ENCODE measurements around the gene AMOTL1. TPM values are rescaled to one million over a fixed set of nuclear protein-coding genes. Genes with fewer than 3 reads are reported as not detected.

AMOTL1 gene
- total and polyA plus RNA-seq, 2 donors (not counting 3 experiments of a cell fraction or from before 2014, with no cell fraction given): 12.5 to 37.8 TPM

DNA sequence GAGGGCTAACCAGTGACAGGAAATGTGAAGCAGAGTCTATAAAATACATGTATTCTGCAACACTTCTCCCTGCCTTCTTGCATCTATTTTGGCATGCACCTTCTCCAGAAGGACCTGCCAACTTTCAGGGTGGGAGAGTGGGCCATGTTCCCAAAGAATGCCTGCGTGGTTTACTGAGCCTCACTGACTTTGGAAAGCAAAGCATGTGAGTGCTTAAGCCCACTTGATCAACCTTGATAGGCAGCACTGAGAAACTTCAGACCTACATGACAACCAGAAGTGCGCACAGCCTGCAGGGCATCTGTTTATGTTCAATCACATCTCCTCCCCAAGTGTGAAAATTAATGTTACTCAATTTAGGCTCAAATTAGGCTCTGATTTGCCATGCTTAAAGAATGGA is 69.2 kb downstream of the AMOTL1 start:
- FAIRE-seq (no peak), DNase-seq (ENCODE audit: low read depth, low spot score) (no peak)
- no TSS peak for BruUV-seq (replicated peaks)
- Histone ChIP-seq H3K36me3 (ENCODE audit: control insufficient read depth in 2 of 2, extremely low read depth in 1 of 2, insufficient read depth in 2 of 2, low read length in 2 of 2) (peaks cover 5 to 9% of the 10 kb centered on the region in 2 experiments), H3K27me3 (ENCODE audit: control insufficient read depth in 2 of 2, insufficient read depth in 2 of 2, low read length in 2 of 2) (no peaks in the 10 kb centered on the region), H3K4me1 (ENCODE audit: control insufficient read depth, extremely low read depth, insufficient read depth, low read length) (peaks cover 11% of the 10 kb centered on the region), H2AFZ (ENCODE audit: low read depth, low read length) (no peak overlapping the region), H3K4me2 (ENCODE audit: insufficient read depth, low read length) (no peak overlapping the region), H4K20me1 (replicated peaks; ENCODE audit: control insufficient read depth, extremely low read depth, insufficient read depth, low read length) (no peaks in the 10 kb centered on the region), H3K4me3 (replicated peaks in 1 of 3; ENCODE audit: insufficient read depth in 1 of 3, low read depth in 1 of 3, low read length in 3 of 3) (no peak overlapping the region), H3K27ac (ENCODE audit: insufficient read depth, low read depth, low read length) (no peak overlapping the region), H3K9ac (replicated peaks; ENCODE audit: extremely low read depth, insufficient read depth, low read length) (no peak overlapping the region), H3K9me3 (replicated peaks; ENCODE audit: control insufficient read depth, insufficient read depth, low read length) (no peaks in the 10 kb centered on the region), H3K9me1 (replicated peaks; ENCODE audit: control insufficient read depth, extremely low read depth, insufficient read depth, low read length) (no peaks in the 10 kb centered on the region), H3K79me2 (ENCODE audit: control insufficient read depth, insufficient read depth, low read length) (peaks cover 11% of the 10 kb centered on the region)
- POLR2A ChIA-PET: no interaction called here
- no peak for TF ChIP-seq EZH2 (IDR thresholded peaks at IDR 0.05; ENCODE audit: borderline replicate concordance, low read depth, low read length, severe bottlenecking)
- TF ChIP-seq POLR2A (IDR thresholded peaks at IDR 0.05; ENCODE audit: low read depth, low read length): no peak
- TF ChIP-seq, protein P1, sequence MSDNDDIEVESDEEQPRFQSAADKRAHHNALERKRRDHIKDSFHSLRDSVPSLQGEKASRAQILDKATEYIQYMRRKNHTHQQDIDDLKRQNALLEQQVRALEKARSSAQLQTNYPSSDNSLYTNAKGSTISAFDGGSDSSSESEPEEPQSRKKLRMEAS (IDR thresholded peaks at IDR 0.05; ENCODE audit: insufficient read depth, insufficient read length): no peak
- TF ChIP-seq FOS (IDR thresholded peaks at IDR 0.05; ENCODE audit: borderline replicate concordance, insufficient read depth, low read length): no peak
- no peak for TF ChIP-seq POLR2AphosphoS5 (IDR thresholded peaks at IDR 0.05; ENCODE audit: insufficient read depth, low read depth, low read length)
- TF ChIP-seq GATA2 (IDR thresholded peaks at IDR 0.05; ENCODE audit: insufficient read depth, insufficient read length, low read depth, low read length): no peak
- TF ChIP-seq JUN (IDR thresholded peaks at IDR 0.05; ENCODE audit: borderline replicate concordance, insufficient read depth, insufficient read length, low read depth): no peak
- TF ChIP-seq MYC (IDR thresholded peaks at IDR 0.05; ENCODE audit: low read depth, low read length): no peak
- TF ChIP-seq, protein P2, sequence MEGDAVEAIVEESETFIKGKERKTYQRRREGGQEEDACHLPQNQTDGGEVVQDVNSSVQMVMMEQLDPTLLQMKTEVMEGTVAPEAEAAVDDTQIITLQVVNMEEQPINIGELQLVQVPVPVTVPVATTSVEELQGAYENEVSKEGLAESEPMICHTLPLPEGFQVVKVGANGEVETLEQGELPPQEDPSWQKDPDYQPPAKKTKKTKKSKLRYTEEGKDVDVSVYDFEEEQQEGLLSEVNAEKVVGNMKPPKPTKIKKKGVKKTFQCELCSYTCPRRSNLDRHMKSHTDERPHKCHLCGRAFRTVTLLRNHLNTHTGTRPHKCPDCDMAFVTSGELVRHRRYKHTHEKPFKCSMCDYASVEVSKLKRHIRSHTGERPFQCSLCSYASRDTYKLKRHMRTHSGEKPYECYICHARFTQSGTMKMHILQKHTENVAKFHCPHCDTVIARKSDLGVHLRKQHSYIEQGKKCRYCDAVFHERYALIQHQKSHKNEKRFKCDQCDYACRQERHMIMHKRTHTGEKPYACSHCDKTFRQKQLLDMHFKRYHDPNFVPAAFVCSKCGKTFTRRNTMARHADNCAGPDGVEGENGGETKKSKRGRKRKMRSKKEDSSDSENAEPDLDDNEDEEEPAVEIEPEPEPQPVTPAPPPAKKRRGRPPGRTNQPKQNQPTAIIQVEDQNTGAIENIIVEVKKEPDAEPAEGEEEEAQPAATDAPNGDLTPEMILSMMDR (IDR thresholded peaks at IDR 0.05; ENCODE audit: extremely low read depth in 1 of 2, insufficient read depth in 1 of 2, low read depth in 1 of 2, low read length in 2 of 2): no peak
- CTCF ChIA-PET: no interaction called here
- dilution Hi-C loops (cut with MboI; ENCODE audit: extremely low pct_ligation_motif_present, low sequenced_read_pairs) (no loop called here), intact Hi-C loops (cut with micrococcal nuclease) (no loop called here)

Data from endothelial cell of umbilical vein (primary cell).